ENCODE measurements around the gene CFB. TPM values are rescaled to one million over a fixed set of nuclear protein-coding genes. Genes with fewer than 3 reads are reported as not detected.
"Not testable (repeated sequence)": the region's sequence is repeated elsewhere in the genome, so short reads cannot be mapped to it uniquely, and the experiment has no call there.

The CFB gene
- total and polyA plus RNA-seq, 2 of the 4 experiments (the other 2 are of a cell fraction), result 1.8 to 6.1 TPM

GRCh38 chr6:31994421-31994820 lies 48.5 kb downstream of the CFB start:
- H2BK20ac ChIP-seq (ENCODE audit: low read depth, low read length); H4K91ac ChIP-seq (ENCODE audit: insufficient read depth, low read depth, low read length); H3K18ac ChIP-seq (ENCODE audit: low read depth, low read length); H3K9me1 ChIP-seq (ENCODE audit: insufficient read depth, low read length); H2BK5ac ChIP-seq (ENCODE audit: low read depth, low read length, poor library complexity, severe bottlenecking); H3K9ac ChIP-seq (ENCODE audit: low read depth, low read length); H3K36me3 ChIP-seq (ENCODE audit: control insufficient read depth, insufficient read depth, low read length); H3K14ac ChIP-seq (replicated peaks; ENCODE audit: low read depth, low read length); intact Hi-C loops (cut with micrococcal nuclease); H2AK5ac ChIP-seq (ENCODE audit: low read depth, low read length); H3K23ac ChIP-seq (ENCODE audit: low read depth, low read length); CTCF ChIA-PET; H2AFZ ChIP-seq (replicated peaks; ENCODE audit: low read length, poor library complexity); DNase-seq; H2BK120ac ChIP-seq (ENCODE audit: low read depth, low read length); H4K20me1 ChIP-seq (ENCODE audit: insufficient read depth, low read length); H3K27me3 ChIP-seq (ENCODE audit: control insufficient read depth, insufficient read depth, low read length); in situ Hi-C loops (cut with MboI; ENCODE audit: low sequenced_read_pairs); H2BK15ac ChIP-seq (ENCODE audit: low read depth, low read length); H4K5ac ChIP-seq (ENCODE audit: low read depth, low read length); H3K27ac ChIP-seq (ENCODE audit: insufficient read depth, low read length); H3K79me1 ChIP-seq (ENCODE audit: low read depth in 1 of 2, low read length in 2 of 2); POLR2A ChIA-PET (ENCODE audit: unreplicated experiment); H3K9me3 ChIP-seq (ENCODE audit: control insufficient read depth, insufficient read depth, low read length); H3K4me2 ChIP-seq (ENCODE audit: low read depth, low read length); H3K56ac ChIP-seq (ENCODE audit: extremely low read depth, insufficient read depth, low read length); BruUV-seq (replicated peaks); H3K4ac ChIP-seq (ENCODE audit: low read depth, low read length); H4K8ac ChIP-seq (ENCODE audit: low read depth in 2 of 2, low read length in 2 of 2); H3K4me3 ChIP-seq (ENCODE audit: insufficient read depth, low read depth, low read length); H2AK9ac ChIP-seq (replicated peaks; ENCODE audit: low read depth, low read length, poor library complexity); ATAC-seq (ENCODE audit: low read depth); H3K4me1 ChIP-seq (ENCODE audit: control insufficient read depth, insufficient read depth, low read length); dilution Hi-C loops (cut with HindIII; ENCODE audit: low sequenced_read_pairs, unreplicated experiment): not testable (repeated sequence)
- WGBS, 2 experiments (ENCODE audit: extremely low coverage in 2 of 2, insufficient read length in 1 of 2), result no CpG with 5 or more reads among the region's 14 CpGs

- H4K91ac ChIP-seq (ENCODE audit: insufficient read depth, low read depth, low read length); H3K79me1 ChIP-seq (ENCODE audit: low read depth in 1 of 2, low read length in 2 of 2); H3K4ac ChIP-seq (ENCODE audit: low read depth, low read length); H4K20me1 ChIP-seq (ENCODE audit: insufficient read depth, low read length); DNase-seq; H3K27me3 ChIP-seq (ENCODE audit: control insufficient read depth, insufficient read depth, low read length); in situ Hi-C loops (cut with MboI; ENCODE audit: low sequenced_read_pairs); H3K4me1 ChIP-seq (ENCODE audit: control insufficient read depth, insufficient read depth, low read length); ATAC-seq (ENCODE audit: low read depth); H2AK9ac ChIP-seq (replicated peaks; ENCODE audit: low read depth, low read length, poor library complexity); H2AFZ ChIP-seq (replicated peaks; ENCODE audit: low read length, poor library complexity); H3K36me3 ChIP-seq (ENCODE audit: control insufficient read depth, insufficient read depth, low read length); BruUV-seq (replicated peaks); H3K9me1 ChIP-seq (ENCODE audit: insufficient read depth, low read length); H4K8ac ChIP-seq (ENCODE audit: low read depth in 2 of 2, low read length in 2 of 2); H2AK5ac ChIP-seq (ENCODE audit: low read depth, low read length); POLR2A ChIA-PET (ENCODE audit: unreplicated experiment); dilution Hi-C loops (cut with HindIII; ENCODE audit: low sequenced_read_pairs, unreplicated experiment); H2BK15ac ChIP-seq (ENCODE audit: low read depth, low read length); H3K56ac ChIP-seq (ENCODE audit: extremely low read depth, insufficient read depth, low read length); H3K4me2 ChIP-seq (ENCODE audit: low read depth, low read length); H3K14ac ChIP-seq (replicated peaks; ENCODE audit: low read depth, low read length); H3K4me3 ChIP-seq (ENCODE audit: insufficient read depth, low read depth, low read length); H3K23ac ChIP-seq (ENCODE audit: low read depth, low read length); H4K5ac ChIP-seq (ENCODE audit: low read depth, low read length); CTCF ChIA-PET; H3K9me3 ChIP-seq (ENCODE audit: control insufficient read depth, insufficient read depth, low read length); H3K9ac ChIP-seq (ENCODE audit: low read depth, low read length); intact Hi-C loops (cut with micrococcal nuclease); H3K18ac ChIP-seq (ENCODE audit: low read depth, low read length); H2BK5ac ChIP-seq (ENCODE audit: low read depth, low read length, poor library complexity, severe bottlenecking); H3K27ac ChIP-seq (ENCODE audit: insufficient read depth, low read length); H2BK20ac ChIP-seq (ENCODE audit: low read depth, low read length); H2BK120ac ChIP-seq (ENCODE audit: low read depth, low read length): not testable (repeated sequence)
- WGBS, 2 experiments (ENCODE audit: extremely low coverage in 2 of 2, insufficient read length in 1 of 2), result 100% methylated on average over 2 of the region's 6 CpGs; no CpG with 5 or more reads in 1 of the 2 experiments
These were observed 50.5 kb downstream of the CFB start for GRCh38 chr6:31996385-31996784.

All from IMR-90 (cell line).